GM19463 (cell line): ENCODE data around the gene CCDC122.

ENCODE experiments used
- ATAC-seq: cut with Tn5 transposase; IDR thresholded peaks from one replicate; pipeline ENCODE4 v1.9.1; 2021; ENCODE audit warnings: mild to moderate bottlenecking, moderate library complexity; ENCODE audit not compliant: unreplicated experiment

CCDC122 gene

DNA sequence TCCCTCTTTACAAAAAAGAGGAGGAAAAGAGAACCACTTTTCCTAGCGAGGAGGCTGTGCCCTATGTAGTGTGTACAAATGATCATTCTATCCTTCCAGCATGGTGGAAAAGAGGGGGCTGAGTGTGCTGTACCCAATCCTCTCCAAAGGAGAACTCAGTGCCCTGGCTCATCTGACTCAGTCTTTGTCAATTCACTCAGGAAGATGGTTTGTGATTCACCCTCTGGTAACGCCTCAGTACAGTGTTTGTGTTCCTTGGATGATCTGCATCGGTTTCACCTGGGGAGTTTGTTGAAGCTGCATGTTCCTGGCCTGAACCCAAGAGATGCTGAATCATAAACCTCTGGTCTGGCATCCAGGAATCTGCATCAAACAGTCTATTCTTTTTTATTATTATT, 74.5 kb downstream of the CCDC122 start:
- ATAC-seq, result no peak

DNA sequence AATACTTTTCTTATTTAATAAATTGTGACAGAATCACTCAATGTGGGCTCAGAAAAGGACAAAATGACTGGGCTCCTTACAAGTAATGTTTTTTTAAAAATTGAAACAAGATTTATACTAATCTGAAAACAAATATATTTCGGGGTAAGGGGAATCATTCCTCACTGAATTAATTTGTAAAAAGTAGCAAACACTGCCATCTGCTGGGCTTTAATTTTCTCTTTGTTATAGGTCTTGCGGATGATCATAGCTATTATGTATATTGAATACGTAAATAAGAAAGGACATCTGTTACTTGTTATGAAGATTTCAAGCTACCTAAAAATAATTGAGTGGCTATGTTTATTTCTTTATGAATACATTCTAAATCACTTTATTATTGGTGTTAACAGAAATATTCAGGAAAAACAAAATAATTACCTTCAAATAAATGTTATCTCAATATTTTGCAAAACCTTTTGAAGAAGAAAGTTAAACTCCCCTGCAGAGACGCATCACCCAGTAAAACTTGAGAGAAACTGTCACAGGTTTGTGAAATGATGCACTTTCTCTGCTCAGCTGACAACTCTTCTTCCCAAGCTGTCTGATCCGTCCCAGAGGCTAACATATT, 75.0 kb downstream of the CCDC122 start:
- ATAC-seq, result no peak

GRCh38 chr13:43802511-43802910, 77.0 kb downstream of the CCDC122 start:
- ATAC-seq, result no peak

- ATAC-seq, result no peak
These were observed 78.7 kb downstream of the CCDC122 start for GRCh38 chr13:43800828-43801227.

DNA sequence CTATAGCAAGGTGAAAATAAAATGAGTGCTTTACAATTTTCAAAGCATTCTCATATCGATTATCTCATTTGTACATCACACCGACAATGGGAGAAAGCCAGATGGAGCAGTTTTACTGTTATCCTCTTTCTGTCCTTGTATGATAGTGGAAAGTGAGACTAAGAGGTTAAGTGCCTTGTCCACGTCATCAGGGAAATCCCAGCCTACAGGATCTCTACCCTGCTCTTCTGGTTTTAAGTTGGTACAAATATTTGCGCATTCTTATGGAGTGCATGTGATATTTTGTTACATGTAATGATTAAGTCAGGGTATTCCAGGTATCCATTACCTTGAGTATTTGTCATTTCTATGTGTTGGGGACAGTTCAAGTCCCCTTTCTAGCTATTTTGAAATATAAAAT, 80.3 kb downstream of the CCDC122 start:
- ATAC-seq, result no peak

- no peak for ATAC-seq
These were observed 81.7 kb downstream of the CCDC122 start for GRCh38 chr13:43797869-43798268.

DNA sequence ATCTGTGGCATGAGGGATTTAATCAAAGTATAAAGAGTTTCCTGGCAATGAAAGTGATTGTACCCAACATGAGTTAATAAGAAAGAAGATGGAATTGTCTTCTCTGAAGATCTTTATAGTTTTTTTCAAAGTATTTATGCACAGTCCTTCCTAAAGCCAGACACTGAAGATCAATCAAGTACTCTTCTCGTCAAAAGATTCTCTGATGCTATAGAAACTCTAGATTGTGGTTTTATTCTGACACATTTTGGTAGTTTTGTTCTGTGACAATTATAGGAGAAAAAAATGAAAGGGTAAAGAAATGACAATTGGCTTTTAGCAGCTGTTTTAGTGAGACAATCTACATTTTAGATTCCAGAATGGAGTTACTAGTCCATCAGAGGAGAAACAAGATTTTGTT, 82.4 kb downstream of the CCDC122 start:
- no peak for ATAC-seq

GRCh38 chr13:43794416-43794815, 85.1 kb downstream of the CCDC122 start:
- no peak for ATAC-seq

GRCh38 chr13:43792076-43792881, 87.3 kb downstream of the CCDC122 start:
- ATAC-seq, result no peak

GRCh38 chr13:43787997-43788396, 91.5 kb downstream of the CCDC122 start:
- ATAC-seq, result no peak

DNA sequence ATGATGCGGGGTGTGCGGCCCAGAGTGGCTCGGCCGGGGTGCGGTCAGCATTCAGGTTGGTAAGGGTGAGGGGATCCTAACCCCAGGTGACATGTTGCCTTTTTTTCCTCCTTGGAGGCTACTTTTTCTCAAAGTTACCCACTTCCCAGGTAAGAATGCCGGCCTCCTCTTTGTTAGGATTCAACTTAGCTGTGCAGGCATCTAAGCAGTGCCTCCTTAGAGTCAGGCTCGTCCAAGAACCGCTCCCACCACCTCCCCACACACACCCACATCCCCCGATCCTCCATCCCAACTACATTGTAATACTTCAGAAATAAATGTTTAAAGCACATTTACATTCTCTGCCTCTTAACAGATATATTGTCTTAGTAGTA, 92.0 kb downstream of the CCDC122 start:
- ATAC-seq, result no peak

DNA sequence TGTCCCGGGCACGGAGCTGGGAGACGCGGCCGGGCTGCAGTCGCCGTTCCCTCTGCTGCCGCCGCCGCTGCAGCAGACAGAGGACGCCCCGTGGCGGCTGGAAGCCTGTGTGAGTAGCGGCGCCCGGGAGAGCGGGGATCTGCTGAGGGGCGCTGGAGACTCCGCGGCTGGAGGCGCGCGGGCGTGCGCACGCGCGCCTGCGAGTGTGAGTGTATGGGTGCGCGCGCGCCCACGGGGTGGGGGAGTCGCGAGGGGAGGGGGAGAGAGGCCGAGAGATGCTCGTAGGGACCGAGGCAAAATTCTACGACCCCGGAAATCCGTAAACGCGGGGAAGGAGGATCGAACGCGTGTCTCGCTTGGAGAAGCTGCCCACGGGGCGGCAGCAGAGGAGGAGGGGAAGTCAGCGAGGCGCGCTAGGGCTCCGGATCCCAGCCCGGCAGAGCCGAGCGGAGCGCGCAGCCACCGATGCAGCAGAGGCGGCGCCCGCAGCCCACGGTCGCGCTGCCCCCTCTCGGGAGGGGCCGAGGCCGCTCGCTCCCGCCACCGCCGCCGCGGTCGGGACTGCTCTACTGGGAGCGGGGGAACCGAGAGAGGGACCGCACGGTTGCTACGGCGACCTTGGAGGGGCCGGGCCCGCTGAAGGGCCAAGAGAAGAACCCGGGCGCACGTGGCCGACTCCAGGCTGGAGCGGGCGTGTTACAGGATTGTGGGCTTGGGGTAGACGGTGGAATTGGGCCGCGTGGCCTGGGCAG, 92.6 kb downstream of the CCDC122 start, which contains the start of gene ENOX1:
TSS of gene ENOX1 (minus strand) at position 207 of the 752 bp plus-strand sequence.
- peak; percentile 49 for ATAC-seq

GRCh38 chr13:43786472-43786765, 93.1 kb downstream of the CCDC122 start:
- ATAC-seq, result no peak
